PC-3 (cell line): Measurements from ENCODE around the gene RET.

Experiments used
- CTCF ChIP-seq: fragments of 300-600 bp; sonication (generic); conservative IDR thresholded peaks from 2 replicates; pipeline ENCODE4 v1.5.1; 2017; ENCODE audit warnings: antibody characterized with exemption, low read depth, mild to moderate bottlenecking, low read length
- EZH2 ChIP-seq: fragments of 300-600 bp; sonication (generic); IDR thresholded peaks from one replicate; pipeline ENCODE4 v1.6.1; 2017; ENCODE audit warnings: antibody characterized with exemption, mild to moderate bottlenecking, low read length; ENCODE audit not compliant: unreplicated experiment

GRCh38 chr10:43134126-43134905 lies 57.4 kb downstream of the RET start:
- TF ChIP-seq CTCF (no peak), EZH2 (no peak)
